Neural progenitor cell (in vitro differentiated cells): ENCODE results near the gene FBRSL1.

Experiments
- CTCF ChIP-seq: fragments of 200-600 bp; sonication (generic); IDR thresholded peaks from 2 replicates; pipeline ENCODE4 v1.5.1; 2017; ENCODE audit warnings: antibody characterized with exemption, mild to moderate bottlenecking
- EZH2phosphoT487 ChIP-seq: fragments of 200-600 bp; sonication (generic); IDR thresholded peaks from 2 replicates; pipeline ENCODE4 v1.6.1; 2017; ENCODE audit warnings: antibody characterized with exemption

- TF ChIP-seq CTCF = no peak
- TF ChIP-seq EZH2phosphoT487 = no peak
Observed at GRCh38 chr12:132500142-132500855, 10.3 kb downstream of the FBRSL1 start.
